CD4-positive, alpha-beta T cell treated with Interleukin-15 for 1 hour (primary cell): Measurements from ENCODE around the gene SRCIN1.

Source experiments
- DNase-seq: peaks from one replicate; pipeline ENCODE4 v3.0.0-alpha.2; 2020

SRCIN1 gene

GRCh38 chr17:38559880-38560230, 45.9 kb downstream of the SRCIN1 start:
- DNase-seq, result no peak

GRCh38 chr17:38559051-38559879, 46.5 kb downstream of the SRCIN1 start:
- DNase-seq, result peak; percentile 88

GRCh38 chr17:38558728-38559050, 47.1 kb downstream of the SRCIN1 start:
- DNase-seq, result no peak

GRCh38 chr17:38557836-38558727, 47.7 kb downstream of the SRCIN1 start:
- peak; percentile 91 for DNase-seq

- DNase-seq, result no peak
Observed at GRCh38 chr17:38557396-38557795, 48.4 kb downstream of the SRCIN1 start.

- no peak for DNase-seq
Observed at GRCh38 chr17:38556239-38556638, 49.5 kb downstream of the SRCIN1 start.

GRCh38 chr17:38554430-38555350, 51.1 kb downstream of the SRCIN1 start:
- DNase-seq, result no peak

- no peak for DNase-seq
Observed at GRCh38 chr17:38552343-38552742, 53.4 kb downstream of the SRCIN1 start.

GRCh38 chr17:38551121-38551520, 54.6 kb downstream of the SRCIN1 start:
- DNase-seq, result no peak

GRCh38 chr17:38550661-38551060, 55.1 kb downstream of the SRCIN1 start:
- no peak for DNase-seq

GRCh38 chr17:38549285-38549684, 56.5 kb downstream of the SRCIN1 start:
- DNase-seq, result no peak

- no peak for DNase-seq
Observed at GRCh38 chr17:38547444-38547843, 58.3 kb downstream of the SRCIN1 start.

- DNase-seq, result no peak
Observed at GRCh38 chr17:38546396-38546795, 59.4 kb downstream of the SRCIN1 start.

- no peak for DNase-seq
Observed at GRCh38 chr17:38545531-38546225, 60.1 kb downstream of the SRCIN1 start.

- no peak for DNase-seq
Observed at GRCh38 chr17:38544839-38545209, 60.9 kb downstream of the SRCIN1 start.

- DNase-seq, result no peak
Observed at GRCh38 chr17:38544175-38544838, 61.4 kb downstream of the SRCIN1 start.

- DNase-seq, result no peak
Observed at GRCh38 chr17:38543403-38544174, 62.2 kb downstream of the SRCIN1 start.

GRCh38 chr17:38542286-38542685, 63.5 kb downstream of the SRCIN1 start:
- no peak for DNase-seq

- DNase-seq, result no peak
Observed at GRCh38 chr17:38541281-38541680, 64.5 kb downstream of the SRCIN1 start.

GRCh38 chr17:38540514-38541045, 65.2 kb downstream of the SRCIN1 start:
- DNase-seq, result no peak

- no peak for DNase-seq
Observed at GRCh38 chr17:38539386-38539785, 66.4 kb downstream of the SRCIN1 start.
